GM12801 (cell line): ENCODE measurements around the gene ITGAE.

Experiments
- CTCF ChIP-seq: IDR thresholded peaks from one replicate; pipeline ENCODE4 v1.5.1; 2011; ENCODE audit warnings: control low read depth; ENCODE audit not compliant: insufficient read length; ENCODE audit errors: extremely low read depth

The ITGAE gene

GRCh38 chr17:3712811-3713463, 88.1 kb downstream of the ITGAE start:
- TF ChIP-seq CTCF, result no peak

GRCh38 chr17:3710951-3711383, 90.0 kb downstream of the ITGAE start:
- TF ChIP-seq CTCF, result no peak

- no peak for TF ChIP-seq CTCF
These were observed 92.6 kb downstream of the ITGAE start for GRCh38 chr17:3708366-3708765.

GRCh38 chr17:3704931-3705717, 95.9 kb downstream of the ITGAE start:
- TF ChIP-seq CTCF, result no peak

- TF ChIP-seq CTCF, result no peak
These were observed 101.0 kb downstream of the ITGAE start for GRCh38 chr17:3699951-3700350.

GRCh38 chr17:3698139-3698538, 102.8 kb downstream of the ITGAE start:
- no peak for TF ChIP-seq CTCF

GRCh38 chr17:3697103-3697476, 103.9 kb downstream of the ITGAE start:
- no peak for TF ChIP-seq CTCF
